ENCODE data around the gene CRADD.
"Not testable (repeated sequence)": the region's sequence is repeated elsewhere in the genome, so short reads cannot be mapped to it uniquely, and the experiment has no call there.

Gene CRADD

DNA sequence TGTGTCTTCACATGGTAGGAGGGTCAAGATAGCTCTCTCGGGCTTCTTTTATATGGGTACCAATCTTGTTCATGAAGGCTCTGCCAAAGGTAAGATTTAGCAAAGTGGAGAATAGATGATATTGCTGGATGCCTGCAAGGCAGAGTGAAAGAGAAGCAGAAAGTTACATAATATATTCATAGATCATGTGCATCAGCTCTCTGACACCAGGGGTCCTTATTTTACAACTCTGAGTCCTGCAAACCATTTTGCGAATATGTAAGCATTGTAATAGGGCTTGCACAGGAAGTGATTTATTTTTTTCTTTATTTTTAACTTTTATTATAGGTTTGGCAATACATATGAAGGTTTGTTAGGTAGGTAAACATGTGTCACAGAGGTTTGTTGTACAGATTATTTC is 31.8 kb downstream of the CRADD start:
- Histone ChIP-seq H3K4me1 (peaks cover 0 to 64% (median 15%) of the 10 kb centered on the region in 4 donors), H3K27me3 (no peaks in the 10 kb centered on the region), H3K9me3 (peaks cover 0 to 13% (median 8%) of the 10 kb centered on the region in 3 donors), H3K4me3 (no peak overlapping the region), H3K36me3 (peaks cover 0 to 8% (median 0%) of the 10 kb centered on the region in 3 donors), H3K27ac (no peak overlapping the region)
- TF ChIP-seq CTCF (IDR thresholded peaks at IDR 0.05), result no peak
- no peak for DNase-seq
- intact Hi-C loops (cut with DNase I; ENCODE audit: low total_unique reads), result no loop called here

GRCh38 chr12:93709386-93709785 is 32.2 kb downstream of the CRADD start:
- intact Hi-C loops (cut with DNase I; ENCODE audit: low total_unique reads), result no loop called here
- peaks cover 0 to 8% (median 0%) of the 10 kb centered on the region in 3 donors for H3K36me3 ChIP-seq
- H3K4me1 ChIP-seq, result peaks cover 0 to 62% (median 15%) of the 10 kb centered on the region in 4 donors
- H3K27me3 ChIP-seq, result no peaks in the 10 kb centered on the region
- H3K9me3 ChIP-seq, result peaks cover 0 to 13% (median 8%) of the 10 kb centered on the region in 3 donors
- DNase-seq, result no peak
- no peak overlapping the region for H3K27ac ChIP-seq
- TF ChIP-seq CTCF (IDR thresholded peaks at IDR 0.05), result no peak
- no peak overlapping the region for H3K4me3 ChIP-seq

- no peak for TF ChIP-seq CTCF (IDR thresholded peaks at IDR 0.05)
- intact Hi-C loops (cut with DNase I; ENCODE audit: low total_unique reads), result no loop called here
- H3K36me3 ChIP-seq, result peaks cover 0 to 8% (median 0%) of the 10 kb centered on the region in 3 donors
- peaks cover 0 to 55% (median 12%) of the 10 kb centered on the region in 4 donors for H3K4me1 ChIP-seq
- H3K27me3 ChIP-seq, result no peaks in the 10 kb centered on the region
- H3K27ac ChIP-seq, result peak overlapping the region; percentile 50 to 62
- no peak for DNase-seq
- H3K4me3 ChIP-seq, result no peak overlapping the region
- H3K9me3 ChIP-seq, result peaks cover 0 to 13% (median 8%) of the 10 kb centered on the region in 3 donors
Measured at GRCh38 chr12:93710574-93710926, 33.4 kb downstream of the CRADD start.

- H3K27me3 ChIP-seq; H3K36me3 ChIP-seq; intact Hi-C loops (cut with DNase I; ENCODE audit: low total_unique reads); H3K4me3 ChIP-seq; DNase-seq: not testable (repeated sequence)
- Histone ChIP-seq H3K9me3 (peaks cover 0 to 13% (median 8%) of the 10 kb centered on the region in 3 donors), H3K4me1 (peaks cover 0 to 45% (median 9%) of the 10 kb centered on the region in 4 donors), H3K27ac (peak overlapping the region; percentile 50 to 62)
Measured at GRCh38 chr12:93711502-93711901, 34.3 kb downstream of the CRADD start.

DNA sequence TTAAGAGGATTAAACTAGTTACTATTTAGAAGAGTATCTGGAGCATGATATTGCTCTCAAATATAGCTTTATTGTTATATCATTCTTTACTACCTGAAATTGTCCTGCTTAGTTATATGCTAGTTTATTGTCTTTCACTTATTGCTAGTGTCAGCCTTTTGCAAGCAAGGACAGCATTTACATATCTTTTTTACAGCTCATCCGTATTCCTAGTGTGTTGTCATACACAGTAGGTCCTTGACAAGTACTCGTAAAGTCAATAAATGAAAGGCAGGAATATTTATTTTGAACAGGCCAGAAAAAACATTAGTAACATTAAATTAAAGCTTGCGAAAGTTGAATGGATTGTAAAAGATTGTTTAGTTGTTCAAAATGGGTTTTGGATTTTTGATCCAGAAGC is 35.0 kb downstream of the CRADD start:
- TF ChIP-seq CTCF (IDR thresholded peaks at IDR 0.05), result no peak

DNA sequence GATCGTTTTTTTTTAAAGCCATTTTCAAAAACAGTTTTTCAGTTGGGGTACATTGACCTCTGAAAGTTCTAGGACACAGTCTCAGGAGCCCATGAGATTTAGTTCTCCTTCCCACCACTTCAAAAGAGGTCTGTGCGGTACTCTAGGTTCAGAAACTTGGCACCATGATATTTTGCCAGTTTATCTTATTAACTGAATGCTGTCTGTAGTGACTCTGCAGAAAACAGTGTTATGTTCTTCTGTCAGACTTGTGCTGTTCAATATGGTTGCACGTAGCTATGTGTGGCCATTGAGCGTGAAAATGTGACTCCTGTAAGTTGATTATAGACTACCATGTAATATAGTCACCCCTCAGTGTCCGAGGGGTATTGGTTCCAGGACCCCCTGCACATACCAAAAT is 35.9 kb downstream of the CRADD start:
- TF ChIP-seq CTCF (IDR thresholded peaks at IDR 0.05), result no peak
- Histone ChIP-seq H3K36me3 (peaks cover 0 to 8% (median 0%) of the 10 kb centered on the region in 3 donors), H3K27me3 (no peaks in the 10 kb centered on the region), H3K4me1 (peaks cover 0 to 33% (median 6%) of the 10 kb centered on the region in 4 donors), H3K27ac (peak overlapping the region in 1 of 2 donors; percentile 62), H3K9me3 (peaks cover 0 to 13% (median 8%) of the 10 kb centered on the region in 3 donors), H3K4me3 (no peak overlapping the region)
- no peak for DNase-seq
- intact Hi-C loops (cut with DNase I; ENCODE audit: low total_unique reads), result no loop called here

More for the DNA sequence above, 35.0 kb downstream of the CRADD start:
- peaks cover 0 to 13% (median 8%) of the 10 kb centered on the region in 3 donors for H3K9me3 ChIP-seq
- H3K27me3 ChIP-seq, result no peaks in the 10 kb centered on the region
- no peak for DNase-seq
- H3K27ac ChIP-seq, result peak overlapping the region; percentile 50 to 62
- peaks cover 0 to 8% (median 0%) of the 10 kb centered on the region in 3 donors for H3K36me3 ChIP-seq
- intact Hi-C loops (cut with DNase I; ENCODE audit: low total_unique reads), result no loop called here
- peaks cover 0 to 38% (median 6%) of the 10 kb centered on the region in 4 donors for H3K4me1 ChIP-seq
- H3K4me3 ChIP-seq, result no peak overlapping the region

Measured in tibial artery (tissue), 4 donors.